Fibroblast of the aortic adventitia (primary cell): ENCODE measurements around the gene PRKN. TPM values are rescaled to one million over a fixed set of nuclear protein-coding genes. Genes with fewer than 3 reads are reported as not detected.

Source experiments
- DNase-seq: peaks from one replicate; pipeline ENCODE4 v3.0.0-alpha.2; 2010; ENCODE audit warnings: low read depth
- H3K4me3 ChIP-seq: 2 replicates; pipeline ENCODE4 v1.5.1; 2011; ENCODE audit warnings: low read depth, mild to moderate bottlenecking, control low read depth, low read length, moderate library complexity
- total RNA-seq: library from RNA; depleted of rRNA; stranded (reverse); fragments of >200 nt; gene quantifications from 2 replicates; pipeline ENCODE4 v1.2.3, GENCODE V29; 2012; ENCODE audit warnings: low replicate concordance
- TF ChIP-seq, protein P1 (sequence below): IDR thresholded peaks from 2 replicates; pipeline ENCODE4 v1.5.1; 2011; ENCODE audit warnings: mild to moderate bottlenecking, low read length, control low read depth, inconsistent platforms; ENCODE audit not compliant: insufficient read depth

Gene PRKN
- total RNA-seq, 1 donor = 2.0 TPM

GRCh38 chr6:161608771-161609170 is 1118.8 kb downstream of the PRKN start:
- no peak for DNase-seq
- H3K4me3 ChIP-seq = no peak overlapping the region
- TF ChIP-seq, protein P1, sequence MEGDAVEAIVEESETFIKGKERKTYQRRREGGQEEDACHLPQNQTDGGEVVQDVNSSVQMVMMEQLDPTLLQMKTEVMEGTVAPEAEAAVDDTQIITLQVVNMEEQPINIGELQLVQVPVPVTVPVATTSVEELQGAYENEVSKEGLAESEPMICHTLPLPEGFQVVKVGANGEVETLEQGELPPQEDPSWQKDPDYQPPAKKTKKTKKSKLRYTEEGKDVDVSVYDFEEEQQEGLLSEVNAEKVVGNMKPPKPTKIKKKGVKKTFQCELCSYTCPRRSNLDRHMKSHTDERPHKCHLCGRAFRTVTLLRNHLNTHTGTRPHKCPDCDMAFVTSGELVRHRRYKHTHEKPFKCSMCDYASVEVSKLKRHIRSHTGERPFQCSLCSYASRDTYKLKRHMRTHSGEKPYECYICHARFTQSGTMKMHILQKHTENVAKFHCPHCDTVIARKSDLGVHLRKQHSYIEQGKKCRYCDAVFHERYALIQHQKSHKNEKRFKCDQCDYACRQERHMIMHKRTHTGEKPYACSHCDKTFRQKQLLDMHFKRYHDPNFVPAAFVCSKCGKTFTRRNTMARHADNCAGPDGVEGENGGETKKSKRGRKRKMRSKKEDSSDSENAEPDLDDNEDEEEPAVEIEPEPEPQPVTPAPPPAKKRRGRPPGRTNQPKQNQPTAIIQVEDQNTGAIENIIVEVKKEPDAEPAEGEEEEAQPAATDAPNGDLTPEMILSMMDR = no peak

DNA sequence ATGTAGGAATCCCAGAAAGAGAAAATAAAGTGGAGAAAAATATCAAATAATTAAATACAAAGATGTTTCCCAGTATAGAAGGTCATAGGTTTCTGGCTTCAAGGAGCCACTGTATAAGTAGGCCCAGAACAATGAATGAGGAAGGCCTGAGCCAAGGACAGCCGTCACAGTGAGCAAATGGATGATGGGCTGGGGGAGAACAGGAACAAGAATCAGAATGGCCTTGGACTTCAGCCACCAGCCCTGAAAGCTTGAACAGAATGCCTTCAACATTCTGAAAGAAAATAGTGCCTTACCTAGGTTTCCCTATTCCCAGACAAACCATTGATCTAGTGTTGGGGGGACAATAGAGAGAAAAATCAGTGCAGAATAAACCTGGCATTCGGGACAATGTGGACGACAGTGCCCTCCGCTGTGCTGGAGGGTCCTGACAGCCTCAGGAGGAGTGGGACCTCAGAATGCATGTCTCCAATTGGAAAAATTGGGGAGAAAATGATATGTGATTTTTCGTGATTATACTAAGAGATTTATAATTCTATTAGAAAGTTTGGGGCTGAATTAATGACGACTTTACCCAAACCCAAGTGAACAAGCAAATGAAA is 1119.8 kb downstream of the PRKN start:
- no peak for DNase-seq
- TF ChIP-seq, protein P1 = no peak

DNA sequence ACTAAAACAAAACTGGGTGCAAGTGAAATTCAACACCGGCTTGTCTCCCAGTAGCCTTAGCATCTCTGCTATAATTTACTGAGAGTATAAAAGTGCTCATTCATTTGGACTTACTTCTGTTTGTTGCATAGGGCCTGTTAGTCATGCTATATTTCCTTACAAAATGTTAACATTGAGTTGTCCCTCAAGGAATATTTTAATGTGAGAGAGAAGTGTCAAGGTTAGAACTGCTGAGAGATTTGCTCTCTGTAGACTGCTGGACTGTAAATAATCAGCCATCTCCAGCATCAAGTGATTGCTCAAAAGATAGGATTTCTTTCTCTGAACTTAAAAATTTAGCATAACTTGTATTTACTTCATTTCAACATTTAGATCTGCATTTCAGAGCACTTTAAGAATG is 1125.2 kb downstream of the PRKN start:
- no peak for DNase-seq
- H3K4me3 ChIP-seq = no peak overlapping the region
- TF ChIP-seq, protein P1 = no peak

More for the DNA sequence above, 1119.8 kb downstream of the PRKN start:
- H3K4me3 ChIP-seq = no peak overlapping the region

GRCh38 chr6:161598896-161599295 is 1128.7 kb downstream of the PRKN start:
- TF ChIP-seq, protein P1 = no peak
- no peak overlapping the region for H3K4me3 ChIP-seq
- no peak for DNase-seq

DNA sequence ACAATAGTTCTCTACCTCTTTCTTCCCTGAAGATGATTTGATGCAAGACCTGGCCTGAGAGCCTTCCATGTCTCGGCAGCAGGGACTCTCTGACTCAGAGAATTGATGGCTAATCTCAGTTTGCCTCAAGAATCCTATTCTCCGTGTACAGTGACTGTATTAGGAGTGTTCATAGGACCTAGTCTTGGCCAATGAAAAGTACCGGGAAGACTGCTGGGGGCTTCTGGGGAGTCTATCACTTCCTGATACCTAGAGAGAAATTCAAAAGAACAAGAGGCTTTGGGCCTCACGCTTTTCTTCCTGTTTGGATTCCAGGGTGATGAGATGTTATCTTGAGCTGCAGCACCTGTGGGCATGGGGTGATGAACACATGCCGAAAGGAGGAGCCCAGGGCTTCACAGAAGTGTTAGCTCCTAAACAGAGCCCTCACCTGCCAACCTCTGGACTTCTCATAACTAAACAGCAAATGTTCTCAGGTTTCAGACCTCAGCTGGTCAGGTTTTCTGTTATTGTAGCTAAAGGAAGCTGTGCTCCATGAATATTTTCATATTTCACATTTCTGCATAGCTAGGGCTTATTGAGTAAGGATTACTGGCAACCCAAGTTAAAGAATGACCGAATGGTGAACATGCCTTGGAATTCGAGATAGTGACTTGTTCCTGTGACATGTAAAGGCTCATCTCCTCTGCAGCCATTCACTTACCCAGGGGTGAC is 1130.6 kb downstream of the PRKN start:
- no peak overlapping the region for H3K4me3 ChIP-seq
- TF ChIP-seq, protein P1 = no peak
- no peak for DNase-seq

DNA sequence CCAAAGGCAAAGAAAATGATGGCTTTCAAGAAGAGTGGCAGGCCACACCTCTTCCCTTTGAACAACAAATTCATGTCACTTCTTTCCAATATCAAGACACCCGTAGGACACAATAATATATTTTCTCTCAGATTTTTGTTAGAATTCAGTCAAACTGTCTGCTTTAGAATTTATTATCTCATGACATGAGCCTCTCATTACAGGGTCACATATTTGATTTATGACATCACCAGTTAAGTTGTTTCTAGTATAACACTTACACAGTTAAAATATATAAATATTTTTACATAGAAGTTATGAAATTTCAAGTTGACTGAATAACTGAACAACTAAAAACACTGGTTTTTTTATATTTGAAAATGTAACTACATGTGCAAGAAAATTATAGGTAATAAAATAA is 1133.2 kb downstream of the PRKN start:
- no peak for DNase-seq
- TF ChIP-seq, protein P1 = no peak
- no peak overlapping the region for H3K4me3 ChIP-seq
